MM.1S (cell line): ENCODE measurements around the gene CX3CL1.

Experiments
- EZH2 ChIP-seq: fragments of 300-600 bp; sonication (generic); optimal IDR thresholded peaks from 2 replicates; pipeline ENCODE3; 2017; ENCODE audit warnings: low read depth, mild to moderate bottlenecking, antibody characterized with exemption, low read length, mixed read lengths
- TF ChIP-seq, protein P1 (sequence below): fragments of 300-600 bp; sonication (generic); IDR thresholded peaks from 2 replicates; pipeline ENCODE4 v1.5.1; 2016; ENCODE audit warnings: antibody characterized with exemption, low read length, mixed read lengths

DNA sequence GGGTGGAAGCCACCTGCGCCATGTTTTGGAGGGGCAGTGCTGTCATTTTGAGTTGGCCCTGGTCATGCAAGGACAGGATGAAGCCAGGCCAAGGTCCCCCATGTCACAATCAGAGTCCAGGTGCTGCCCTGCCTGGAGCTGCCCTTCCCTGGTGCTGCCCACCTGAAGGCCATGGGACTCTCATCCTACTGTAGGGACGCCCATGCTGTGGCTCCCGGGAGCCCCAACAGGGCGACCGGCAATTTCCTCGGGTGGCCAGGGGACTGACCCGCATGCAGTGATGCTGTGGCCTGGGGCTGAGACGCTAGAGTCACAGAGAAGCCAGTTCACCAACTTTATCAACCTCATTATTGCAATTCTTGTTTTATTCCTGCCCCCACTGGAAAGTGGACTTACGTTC, 40.3 kb downstream of the CX3CL1 start:
- TF ChIP-seq, protein P1, sequence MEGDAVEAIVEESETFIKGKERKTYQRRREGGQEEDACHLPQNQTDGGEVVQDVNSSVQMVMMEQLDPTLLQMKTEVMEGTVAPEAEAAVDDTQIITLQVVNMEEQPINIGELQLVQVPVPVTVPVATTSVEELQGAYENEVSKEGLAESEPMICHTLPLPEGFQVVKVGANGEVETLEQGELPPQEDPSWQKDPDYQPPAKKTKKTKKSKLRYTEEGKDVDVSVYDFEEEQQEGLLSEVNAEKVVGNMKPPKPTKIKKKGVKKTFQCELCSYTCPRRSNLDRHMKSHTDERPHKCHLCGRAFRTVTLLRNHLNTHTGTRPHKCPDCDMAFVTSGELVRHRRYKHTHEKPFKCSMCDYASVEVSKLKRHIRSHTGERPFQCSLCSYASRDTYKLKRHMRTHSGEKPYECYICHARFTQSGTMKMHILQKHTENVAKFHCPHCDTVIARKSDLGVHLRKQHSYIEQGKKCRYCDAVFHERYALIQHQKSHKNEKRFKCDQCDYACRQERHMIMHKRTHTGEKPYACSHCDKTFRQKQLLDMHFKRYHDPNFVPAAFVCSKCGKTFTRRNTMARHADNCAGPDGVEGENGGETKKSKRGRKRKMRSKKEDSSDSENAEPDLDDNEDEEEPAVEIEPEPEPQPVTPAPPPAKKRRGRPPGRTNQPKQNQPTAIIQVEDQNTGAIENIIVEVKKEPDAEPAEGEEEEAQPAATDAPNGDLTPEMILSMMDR = no peak
- no peak for TF ChIP-seq EZH2
